DND-41 (cell line): ENCODE data around the gene OR2H2.

ENCODE experiments used
- ATAC-seq: fragments of 200-7000 bp; cut with Tn5 transposase; 3 replicates; pipeline ENCODE4 v1.9.1; 2021; ENCODE audit warnings: low read depth; ENCODE audit not compliant: insufficient read depth
- DNase-seq: peaks from one replicate; pipeline ENCODE4 v3.0.0-alpha.2; 2020
- H2AFZ ChIP-seq: 2 replicates; pipeline ENCODE4 v1.6.0; 2012; ENCODE audit warnings: low read depth, low read length
- H3K27ac ChIP-seq: 2 replicates; pipeline ENCODE4 v1.5.1; 2012; ENCODE audit warnings: low read length, inconsistent platforms
- H3K27me3 ChIP-seq: fragments of 200-600 bp; sonication (generic); 2 replicates; pipeline ENCODE4 v1.6.0; 2012; ENCODE audit warnings: low read length, mild to moderate bottlenecking, inconsistent platforms; ENCODE audit not compliant: insufficient read depth, poor library complexity
- H3K36me3 ChIP-seq: 2 replicates; pipeline ENCODE4 v1.5.1; 2012; ENCODE audit warnings: low read length, inconsistent platforms; ENCODE audit not compliant: insufficient read depth
- H3K4me1 ChIP-seq: 2 replicates; pipeline ENCODE4 v1.5.1; 2012; ENCODE audit warnings: mild to moderate bottlenecking, low read length; ENCODE audit not compliant: insufficient read depth
- H3K4me2 ChIP-seq: 2 replicates; pipeline ENCODE4 v1.6.0; 2012; ENCODE audit warnings: mild to moderate bottlenecking, moderate library complexity, low read length, inconsistent platforms; ENCODE audit not compliant: insufficient read depth
- H3K4me3 ChIP-seq, 2 experiments: fragments of 200-600 bp in 1 of 2; shearing (Covaris generic) in 1 of 2; 2 replicates each; pipeline ENCODE4 v1.5.1; 2012 to 2016; ENCODE audit warnings: inconsistent platforms in 2 of 2, low read length in 2 of 2, mild to moderate bottlenecking in 2 of 2, low read depth in 1 of 2, moderate library complexity in 1 of 2
- H3K79me2 ChIP-seq: 2 replicates; pipeline ENCODE4 v1.6.0; 2012; ENCODE audit warnings: low read length, inconsistent platforms; ENCODE audit not compliant: insufficient read depth
- H3K9ac ChIP-seq: 2 replicates; pipeline ENCODE4 v1.6.0; 2012; ENCODE audit warnings: low read depth, mild to moderate bottlenecking, inconsistent platforms, low read length, moderate library complexity
- H3K9me3 ChIP-seq: 2 replicates; pipeline ENCODE4 v1.5.1; 2012; ENCODE audit warnings: low read length, moderate library complexity, mild to moderate bottlenecking, inconsistent platforms; ENCODE audit not compliant: insufficient read depth, severe bottlenecking
- H4K20me1 ChIP-seq: 2 replicates; pipeline ENCODE4 v1.6.0; 2012; ENCODE audit warnings: low read length; ENCODE audit not compliant: insufficient read depth
- EZH2 ChIP-seq: IDR thresholded peaks from 3 replicates; pipeline ENCODE4 v1.6.1; 2012; ENCODE audit warnings: borderline replicate concordance, low read depth, mild to moderate bottlenecking, moderate library complexity, low read length, inconsistent platforms; ENCODE audit not compliant: severe bottlenecking
- TF ChIP-seq, protein P1 (sequence below): IDR thresholded peaks from 2 replicates; pipeline ENCODE4 v1.5.1; 2012; ENCODE audit warnings: borderline replicate concordance, low read length, moderate library complexity, mild to moderate bottlenecking; ENCODE audit not compliant: poor library complexity, severe bottlenecking; ENCODE audit errors: extremely low read depth

The OR2H2 gene

DNA sequence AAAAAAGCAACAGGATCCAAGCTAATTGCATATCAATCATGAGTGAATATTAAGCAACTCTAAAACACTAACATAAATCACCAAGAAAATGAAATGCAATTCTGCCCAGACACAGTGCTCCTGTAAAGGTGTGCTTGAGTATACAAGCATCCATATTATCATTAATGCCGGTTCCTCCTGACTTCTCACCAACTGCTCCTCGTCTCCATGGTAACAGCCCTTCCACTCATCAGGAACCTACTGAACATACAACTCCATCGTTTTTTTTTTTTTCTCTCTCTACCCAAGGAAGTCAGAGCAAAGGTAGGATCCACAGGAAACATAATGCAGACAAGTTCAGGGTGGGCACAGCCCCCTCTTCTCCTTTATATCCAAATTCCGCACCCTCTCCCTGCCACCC lies 35.7 kb downstream of the OR2H2 start:
- no peak overlapping the region for H3K27ac ChIP-seq
- no peak overlapping the region for H2AFZ ChIP-seq
- no peak overlapping the region for H3K4me2 ChIP-seq
- H3K9ac ChIP-seq = no peak overlapping the region
- no peaks in the 10 kb centered on the region for H3K9me3 ChIP-seq
- H3K79me2 ChIP-seq = no peaks in the 10 kb centered on the region
- H4K20me1 ChIP-seq = no peaks in the 10 kb centered on the region
- no peaks in the 10 kb centered on the region for H3K27me3 ChIP-seq
- H3K36me3 ChIP-seq = peaks cover 34% of the 10 kb centered on the region
- H3K4me3 ChIP-seq = no peak overlapping the region
- no peaks in the 10 kb centered on the region for H3K4me1 ChIP-seq
- DNase-seq = no peak
- TF ChIP-seq EZH2 = no peak
- TF ChIP-seq, protein P1, sequence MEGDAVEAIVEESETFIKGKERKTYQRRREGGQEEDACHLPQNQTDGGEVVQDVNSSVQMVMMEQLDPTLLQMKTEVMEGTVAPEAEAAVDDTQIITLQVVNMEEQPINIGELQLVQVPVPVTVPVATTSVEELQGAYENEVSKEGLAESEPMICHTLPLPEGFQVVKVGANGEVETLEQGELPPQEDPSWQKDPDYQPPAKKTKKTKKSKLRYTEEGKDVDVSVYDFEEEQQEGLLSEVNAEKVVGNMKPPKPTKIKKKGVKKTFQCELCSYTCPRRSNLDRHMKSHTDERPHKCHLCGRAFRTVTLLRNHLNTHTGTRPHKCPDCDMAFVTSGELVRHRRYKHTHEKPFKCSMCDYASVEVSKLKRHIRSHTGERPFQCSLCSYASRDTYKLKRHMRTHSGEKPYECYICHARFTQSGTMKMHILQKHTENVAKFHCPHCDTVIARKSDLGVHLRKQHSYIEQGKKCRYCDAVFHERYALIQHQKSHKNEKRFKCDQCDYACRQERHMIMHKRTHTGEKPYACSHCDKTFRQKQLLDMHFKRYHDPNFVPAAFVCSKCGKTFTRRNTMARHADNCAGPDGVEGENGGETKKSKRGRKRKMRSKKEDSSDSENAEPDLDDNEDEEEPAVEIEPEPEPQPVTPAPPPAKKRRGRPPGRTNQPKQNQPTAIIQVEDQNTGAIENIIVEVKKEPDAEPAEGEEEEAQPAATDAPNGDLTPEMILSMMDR = no peak
- ATAC-seq = no peak

DNA sequence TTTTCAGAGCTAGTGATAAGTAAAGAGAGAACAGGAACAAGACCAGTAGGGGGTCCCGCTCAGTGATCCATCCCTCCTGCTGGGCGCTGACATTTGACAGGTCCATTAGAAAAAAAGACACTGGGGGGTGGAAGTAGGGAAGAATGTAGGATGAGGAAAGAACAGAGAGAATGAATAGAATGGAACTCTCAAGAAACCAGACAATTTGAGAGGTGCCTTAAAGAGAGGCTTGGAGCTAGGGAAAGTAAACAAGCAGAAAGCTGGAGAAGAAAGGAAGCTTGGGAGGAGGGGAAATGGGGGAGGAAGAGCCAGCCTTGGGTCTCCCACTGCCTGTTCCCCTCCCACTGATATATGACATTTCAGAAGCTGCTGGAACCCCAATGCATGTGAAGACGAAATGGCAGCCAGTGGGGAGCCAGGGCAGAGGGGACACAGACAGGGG lies 39.6 kb downstream of the OR2H2 start:
- peaks cover 26% of the 10 kb centered on the region for H3K36me3 ChIP-seq

DNA sequence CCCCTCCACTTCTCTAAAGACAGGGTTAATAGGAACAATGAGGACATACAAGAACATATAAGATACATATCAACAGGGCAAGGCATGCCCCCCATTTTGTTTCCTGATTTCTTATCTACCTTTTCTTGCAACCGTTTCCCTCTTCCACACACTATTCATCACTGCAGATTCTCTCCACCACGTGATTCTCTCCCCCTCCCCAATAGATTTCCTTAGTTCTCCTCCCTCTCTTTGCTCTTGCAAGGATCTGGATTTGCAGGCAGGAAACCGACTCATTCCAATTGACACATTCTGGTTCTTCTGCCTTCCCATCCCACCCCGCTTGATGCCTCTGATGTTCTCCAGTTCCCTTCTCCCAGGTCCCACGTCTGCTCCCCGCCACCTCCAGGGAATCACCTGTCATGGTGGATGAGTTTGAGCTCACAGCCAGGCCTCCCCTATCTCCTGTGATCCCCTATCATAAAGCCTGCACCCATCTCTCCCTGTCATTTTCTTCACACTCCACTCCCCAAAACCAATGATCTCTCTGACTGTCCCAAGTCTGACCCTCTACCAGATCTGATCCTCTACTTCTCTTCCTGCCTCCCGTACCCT lies 40.5 kb downstream of the OR2H2 start:
- TF ChIP-seq, protein P1 = no peak
- TF ChIP-seq EZH2 = no peak
- Histone ChIP-seq H3K79me2 (no peaks in the 10 kb centered on the region), H3K4me3 (no peak overlapping the region), H3K9me3 (no peaks in the 10 kb centered on the region), H3K4me2 (no peak overlapping the region), H2AFZ (no peak overlapping the region), H3K36me3 (peaks cover 20% of the 10 kb centered on the region), H4K20me1 (0 out of 2 replicates have a peak, but pooled peaks cover 3% of the 10 kb centered on the region), H3K27me3 (no peaks in the 10 kb centered on the region), H3K27ac (no peak overlapping the region), H3K9ac (no peak overlapping the region), H3K4me1 (peaks cover 24% of the 10 kb centered on the region)
- DNase-seq (no peak), ATAC-seq (no peak)

More for the DNA sequence above, 39.6 kb downstream of the OR2H2 start:
- H3K4me3 ChIP-seq = no peak overlapping the region
- no peak overlapping the region for H3K27ac ChIP-seq
- no peaks in the 10 kb centered on the region for H3K9me3 ChIP-seq
- no peaks in the 10 kb centered on the region for H3K27me3 ChIP-seq
- H3K79me2 ChIP-seq = no peaks in the 10 kb centered on the region
- DNase-seq (no peak), ATAC-seq (no peak)
- H4K20me1 ChIP-seq = no peaks in the 10 kb centered on the region
- no peak overlapping the region for H3K4me2 ChIP-seq
- TF ChIP-seq, protein P1 = no peak
- no peak for TF ChIP-seq EZH2
- no peak overlapping the region for H3K9ac ChIP-seq
- no peak overlapping the region for H2AFZ ChIP-seq
- H3K4me1 ChIP-seq = peaks cover 15% of the 10 kb centered on the region
